ENCODE measurements around the gene ICE1.

GRCh38 chr5:5407924-5408323 lies 14.6 kb upstream of the ICE1 start:
- TF ChIP-seq CTCF (IDR thresholded peaks at IDR 0.05), result no peak
- no peak for TF ChIP-seq POLR2A (IDR thresholded peaks at IDR 0.05)

Measured in esophagus squamous epithelium (tissue), 4 donors.